ENCODE data around the gene PNMA6A. TPM values are rescaled to one million over a fixed set of nuclear protein-coding genes. Genes with fewer than 3 reads are reported as not detected.

The PNMA6A gene
- total and polyA plus RNA-seq, 10 donors, result 0.39 to 1.5 (median 1.0) TPM

DNA sequence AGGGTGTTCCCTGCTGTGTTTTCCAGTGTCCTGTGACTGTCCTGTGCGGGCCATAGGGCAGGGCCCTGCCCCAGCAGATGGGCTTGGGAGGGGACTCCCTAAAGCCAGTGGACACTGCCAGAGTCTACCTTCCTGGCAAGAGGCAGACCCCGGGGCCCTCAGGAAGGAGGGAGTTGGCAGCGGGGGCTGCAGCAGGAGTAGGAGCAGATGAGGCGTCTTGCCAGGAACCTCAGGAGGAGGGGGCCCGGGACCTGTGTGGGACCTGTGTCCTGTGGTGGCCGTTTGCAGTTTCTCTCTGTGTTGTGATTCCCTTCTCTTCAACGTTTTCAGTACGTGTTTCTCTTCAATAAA is 12.2 kb upstream of the PNMA6A start:
- H3K27ac ChIP-seq, result no peak overlapping the region
- intact Hi-C loops (cut with DNase I; ENCODE audit: low total_unique reads), result no loop called here
- H3K27me3 ChIP-seq (replicated peaks in 1 of 7), result peaks cover 0 to 32% (median 25%) of the 10 kb centered on the region in 7 donors
- no peaks in the 10 kb centered on the region for H3K9me3 ChIP-seq
- no peak overlapping the region for H3K4me3 ChIP-seq
- no peak for DNase-seq
- no peaks in the 10 kb centered on the region for H3K36me3 ChIP-seq
- no peak for TF ChIP-seq CTCF (IDR thresholded peaks at IDR 0.05 in 8 of 11, conservative IDR thresholded peaks at IDR 0.05 in 3 of 11)
- TF ChIP-seq POLR2A (IDR thresholded peaks at IDR 0.05), result no peak
- TF ChIP-seq POLR2AphosphoS5 (IDR thresholded peaks at IDR 0.05), result no peak
- WGBS, 5 donors, result 64 to 89% (median 83%) methylated on average over 2 to 8 of the region's 8 CpGs
- peaks cover 0 to 12% (median 3%) of the 10 kb centered on the region in 6 donors for H3K4me1 ChIP-seq

- DNase-seq, result no peak
- Histone ChIP-seq H3K27ac (no peak overlapping the region), H3K36me3 (no peaks in the 10 kb centered on the region), H3K4me1 (peaks cover 0 to 4% (median 0%) of the 10 kb centered on the region in 6 donors), H3K27me3 (replicated peaks in 1 of 7) (peaks cover 0 to 15% (median 13%) of the 10 kb centered on the region in 7 donors), H3K4me3 (no peak overlapping the region), H3K9me3 (no peaks in the 10 kb centered on the region)
- WGBS, 5 donors, result 39 to 55% (median 48%) methylated on average over 3 of the region's 3 CpGs
- TF ChIP-seq POLR2A (IDR thresholded peaks at IDR 0.05) (no peak), CTCF (IDR thresholded peaks at IDR 0.05 in 8 of 11, conservative IDR thresholded peaks at IDR 0.05 in 3 of 11) (no peak), POLR2AphosphoS5 (IDR thresholded peaks at IDR 0.05) (no peak)
- intact Hi-C loops (cut with DNase I; ENCODE audit: low total_unique reads), result no loop called here
Measured at GRCh38 chrX:153061732-153062131, 10.5 kb upstream of the PNMA6A start.

DNA sequence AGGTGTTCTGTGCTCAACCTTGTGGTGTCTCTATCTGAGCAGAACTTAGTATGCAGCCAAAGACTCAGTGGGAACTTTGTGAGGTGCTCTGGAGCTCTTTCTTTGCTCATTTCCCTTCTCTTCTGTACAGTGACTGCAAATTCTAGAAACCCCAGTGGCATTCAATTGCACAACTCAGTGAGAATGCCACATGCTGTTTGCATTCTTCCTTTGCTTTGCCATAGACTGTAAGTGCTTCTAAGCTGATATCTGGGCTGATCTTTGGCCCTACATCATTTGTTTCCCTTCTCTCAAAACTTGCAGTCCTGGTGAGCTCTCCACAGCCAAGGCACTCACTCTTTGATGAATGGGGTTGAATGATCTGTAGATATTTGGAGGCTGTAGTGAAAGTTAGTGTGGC is 8.9 kb upstream of the PNMA6A start:
- no peak for DNase-seq
- TF ChIP-seq POLR2AphosphoS5 (IDR thresholded peaks at IDR 0.05) (no peak), CTCF (IDR thresholded peaks at IDR 0.05 in 8 of 11, conservative IDR thresholded peaks at IDR 0.05 in 3 of 11) (no peak), POLR2A (IDR thresholded peaks at IDR 0.05) (no peak)
- intact Hi-C loops (cut with DNase I; ENCODE audit: low total_unique reads), result no loop called here
- Histone ChIP-seq H3K36me3 (no peaks in the 10 kb centered on the region), H3K4me3 (no peak overlapping the region), H3K9me3 (no peaks in the 10 kb centered on the region), H3K27me3 (replicated peaks in 1 of 7) (peaks cover 0 to 4% (median 0%) of the 10 kb centered on the region in 7 donors), H3K27ac (no peak overlapping the region), H3K4me1 (no peaks in the 10 kb centered on the region)

DNA sequence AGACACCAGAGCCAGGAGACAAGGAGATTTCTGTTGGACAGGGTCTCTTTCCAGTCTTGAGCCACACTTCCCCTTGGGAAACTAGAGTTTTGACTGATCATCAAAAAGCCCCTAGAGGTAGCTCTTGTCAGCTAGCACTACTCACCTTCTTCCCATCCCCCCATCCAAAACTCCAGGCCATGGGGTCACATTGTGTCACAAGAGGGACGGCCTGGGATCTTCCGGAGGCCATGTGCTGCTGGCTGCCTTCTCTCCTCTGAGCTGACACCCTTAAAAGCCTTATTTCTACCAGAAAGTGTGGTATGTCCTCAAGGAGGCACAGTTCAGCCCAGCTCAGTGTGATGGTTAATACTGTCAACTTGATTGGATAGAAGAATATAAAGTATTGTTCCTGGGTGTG is 8.2 kb upstream of the PNMA6A start:
- DNase-seq, result no peak
- Histone ChIP-seq H3K36me3 (no peaks in the 10 kb centered on the region), H3K4me3 (no peak overlapping the region), H3K27me3 (replicated peaks in 1 of 7) (peaks cover 0 to 4% (median 0%) of the 10 kb centered on the region in 7 donors), H3K4me1 (no peaks in the 10 kb centered on the region), H3K27ac (no peak overlapping the region), H3K9me3 (no peaks in the 10 kb centered on the region)
- intact Hi-C loops (cut with DNase I; ENCODE audit: low total_unique reads), result no loop called here
- no peak for TF ChIP-seq POLR2AphosphoS5 (IDR thresholded peaks at IDR 0.05)
- no peak for TF ChIP-seq POLR2A (IDR thresholded peaks at IDR 0.05)
- no peak for TF ChIP-seq CTCF (IDR thresholded peaks at IDR 0.05 in 8 of 11, conservative IDR thresholded peaks at IDR 0.05 in 3 of 11)
- WGBS, 5 donors, result 71 to 77% (median 73%) methylated on average over 2 of the region's 2 CpGs; no CpG with 5 or more reads in 1 of the 5 donors

Measured in spleen (tissue), 11 donors.